Transverse colon (tissue), 4 donors: ENCODE data around the gene UCKL1. TPM values are rescaled to one million over a fixed set of nuclear protein-coding genes. Genes with fewer than 3 reads are reported as not detected.

Experiments
- DNase-seq: peaks from one replicate; pipeline ENCODE4 v3.0.0-alpha.2; 2019
- H3K27ac ChIP-seq, 4 donors: fragments of 200-600 bp; sonication (generic); 2 replicates each; pipeline ENCODE4 v1.5.1; 2016 to 2018; ENCODE audit warnings: inconsistent platforms in 4 of 4
- H3K27me3 ChIP-seq: fragments of 200-600 bp; sonication (generic); 2 replicates; pipeline ENCODE4 v1.5.1; 2017; ENCODE audit warnings: inconsistent platforms
- H3K36me3 ChIP-seq, 4 donors: fragments of 200-600 bp; sonication (generic); 2 replicates each; pipeline ENCODE4 v1.5.1; 2017 to 2019; ENCODE audit warnings: inconsistent platforms in 4 of 4
- H3K4me1 ChIP-seq, 4 donors: fragments of 200-600 bp; sonication (generic); 2 replicates each; pipeline ENCODE4 v1.5.1; 2017 to 2020; ENCODE audit warnings: inconsistent platforms in 4 of 4
- H3K4me3 ChIP-seq, 4 donors: fragments of 200-600 bp; sonication (generic); 1 replicate in 1 of 4; 2 replicates in 3 of 4; pipeline versions ENCODE4 v1.5.1 to v1.6.1; 2017 to 2019; ENCODE audit warnings: inconsistent platforms in 4 of 4
- H3K9me3 ChIP-seq, 2 donors: fragments of 200-600 bp; sonication (generic); 2 replicates each; pipeline ENCODE4 v1.5.1; 2017 to 2019; ENCODE audit warnings: inconsistent platforms in 2 of 2
- EP300 ChIP-seq: sonication (generic); formaldehyde crosslinking; IDR thresholded peaks from one replicate; pipeline ENCODE4 v1.6.1; 2017; ENCODE audit warnings: antibody characterized with exemption, low read depth
- POLR2A ChIP-seq: fragments of 450-650 bp; IDR thresholded peaks from one replicate; pipeline ENCODE4 v1.6.1; 2016; ENCODE audit warnings: antibody characterized with exemption, mild to moderate bottlenecking, moderate library complexity
- POLR2AphosphoS5 ChIP-seq, 3 donors: sonication (generic); formaldehyde crosslinking; IDR thresholded peaks; one replicate each; pipeline ENCODE4 v1.6.1; 2016; ENCODE audit warnings: antibody characterized with exemption in 3 of 3
- WGBS, 2 donors: methylation state at CpG; one replicate each; pipeline ENCODE4 v1.1.5; 2018; ENCODE audit warnings: low coverage in 1 of 2; 5-methylcytosine and 5-hydroxymethylcytosine counted together
- in situ Hi-C, 4 donors: fragments of 200-750 bp; cut with MboI; loops; one replicate each; pipeline versions ENCODE4 v1.15.0 to v1.15.1; 2017; ENCODE audit warnings: low sequenced_read_pairs in 3 of 4, low pct_ligation_motif_present in 1 of 4, low pct_unique_long_range_greater_than_20kb in 1 of 4
- intact Hi-C: fragments of 100-400 bp; cut with DNase I; formaldehyde crosslinking; loops from one replicate; pipeline ENCODE4 v1.15.1; 2023; ENCODE audit warnings: low total_unique reads
- total RNA-seq, 4 donors: library from RNA; depleted of rRNA; stranded (reverse); fragments of >200 nt; gene quantifications; one replicate each; pipeline ENCODE4 v1.1.0, GENCODE V29; 2016
- TF ChIP-seq, protein P1 (sequence below), 5 experiments: fragments of 200-600 bp in 3 of 5; fragments of 450-650 bp in 2 of 5; sonication (generic) in 3 of 5; IDR thresholded peaks; 1 replicate in 2 of 5; 2 replicates in 3 of 5; pipeline ENCODE4 v1.5.1; 2016 to 2017; ENCODE audit warnings: antibody characterized with exemption in 5 of 5, inconsistent platforms in 3 of 5, mild to moderate bottlenecking in 2 of 5, moderate library complexity in 1 of 5

UCKL1 gene
- total RNA-seq, 4 donors from 2014 or later: 41.1 to 189 (median 68.5) TPM

GRCh38 chr20:63941282-63942081 is 14.7 kb downstream of the UCKL1 start:
- peaks cover 0 to 3% (median 0%) of the 10 kb centered on the region in 4 donors for H3K4me1 ChIP-seq
- H3K27ac ChIP-seq: peak overlapping the region; percentile 52 to 72 (median 58)
- no peaks in the 10 kb centered on the region for H3K27me3 ChIP-seq
- H3K36me3 ChIP-seq: peaks cover 0 to 34% (median 13%) of the 10 kb centered on the region in 4 donors
- peak; percentile 63 for DNase-seq
- intact Hi-C loops (no loop called here), in situ Hi-C loops (no loop called here)
- TF ChIP-seq, protein P1, sequence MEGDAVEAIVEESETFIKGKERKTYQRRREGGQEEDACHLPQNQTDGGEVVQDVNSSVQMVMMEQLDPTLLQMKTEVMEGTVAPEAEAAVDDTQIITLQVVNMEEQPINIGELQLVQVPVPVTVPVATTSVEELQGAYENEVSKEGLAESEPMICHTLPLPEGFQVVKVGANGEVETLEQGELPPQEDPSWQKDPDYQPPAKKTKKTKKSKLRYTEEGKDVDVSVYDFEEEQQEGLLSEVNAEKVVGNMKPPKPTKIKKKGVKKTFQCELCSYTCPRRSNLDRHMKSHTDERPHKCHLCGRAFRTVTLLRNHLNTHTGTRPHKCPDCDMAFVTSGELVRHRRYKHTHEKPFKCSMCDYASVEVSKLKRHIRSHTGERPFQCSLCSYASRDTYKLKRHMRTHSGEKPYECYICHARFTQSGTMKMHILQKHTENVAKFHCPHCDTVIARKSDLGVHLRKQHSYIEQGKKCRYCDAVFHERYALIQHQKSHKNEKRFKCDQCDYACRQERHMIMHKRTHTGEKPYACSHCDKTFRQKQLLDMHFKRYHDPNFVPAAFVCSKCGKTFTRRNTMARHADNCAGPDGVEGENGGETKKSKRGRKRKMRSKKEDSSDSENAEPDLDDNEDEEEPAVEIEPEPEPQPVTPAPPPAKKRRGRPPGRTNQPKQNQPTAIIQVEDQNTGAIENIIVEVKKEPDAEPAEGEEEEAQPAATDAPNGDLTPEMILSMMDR (IDR thresholded peaks at IDR 0.05): no peak
- TF ChIP-seq POLR2AphosphoS5 (IDR thresholded peaks at IDR 0.05): no peak
- TF ChIP-seq POLR2A: no peak
- no peaks in the 10 kb centered on the region for H3K9me3 ChIP-seq
- no peak overlapping the region for H3K4me3 ChIP-seq
- WGBS, 2 donors: 72 to 83% methylated on average over 8 to 34 of the region's 39 CpGs

DNA sequence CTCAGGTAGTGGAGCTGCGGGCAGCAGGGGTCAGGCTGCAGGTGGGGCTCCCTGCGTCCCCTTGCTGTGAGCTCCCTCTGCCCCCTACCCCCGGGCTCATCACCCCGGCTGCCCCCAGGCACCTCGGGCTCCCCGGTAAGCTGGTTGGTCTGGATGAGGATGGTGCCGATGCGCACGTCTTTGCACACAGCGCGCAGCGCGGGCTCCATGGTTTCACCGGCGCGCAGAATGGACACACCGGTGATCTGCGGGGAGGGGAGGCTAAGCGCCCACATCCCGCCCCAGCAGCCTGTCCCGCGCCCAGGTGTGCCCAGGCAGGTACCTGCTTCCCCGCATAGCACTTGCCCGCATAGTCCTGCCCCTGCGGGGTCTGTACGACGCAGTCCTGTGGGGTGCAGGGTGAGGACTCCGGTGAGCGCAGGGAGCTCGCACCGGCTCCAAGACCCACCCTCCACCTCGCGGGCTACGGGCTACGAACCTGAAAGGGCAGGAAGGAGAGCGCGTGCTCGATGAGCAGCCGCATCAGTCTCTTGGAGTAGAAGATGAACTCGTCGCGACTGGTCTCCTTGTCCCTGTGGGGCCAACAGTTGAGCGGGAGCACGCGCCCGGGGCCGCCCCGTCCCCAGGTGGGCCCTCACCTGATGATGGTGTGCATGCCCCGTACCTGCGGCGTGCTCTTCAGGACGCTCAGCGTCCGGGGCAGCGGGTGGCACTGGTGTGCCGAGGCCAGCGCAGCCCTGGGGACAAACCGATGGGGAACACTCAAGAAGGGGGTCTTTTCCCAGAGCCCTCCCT is 15.5 kb downstream of the UCKL1 start:
- DNase-seq: no peak
- TF ChIP-seq POLR2AphosphoS5 (IDR thresholded peaks at IDR 0.05): no peak
- TF ChIP-seq EP300: no peak
- TF ChIP-seq POLR2A: no peak
- H3K4me1 ChIP-seq: peaks cover 0 to 3% (median 0%) of the 10 kb centered on the region in 4 donors
- intact Hi-C loops (loop anchor here (1.0 kb wide), 1 partner anchor 45 kb away; the partner anchor contains the start of gene DNAJC5), in situ Hi-C loops (no loop called here)
- 93% methylated on average over 58 of the region's 58 CpGs; no CpG with 5 or more reads in 1 of the 2 donors for WGBS, 2 donors
- H3K4me3 ChIP-seq: no peak overlapping the region
- peak overlapping the region in 1 of 4 donors; percentile 72 for H3K27ac ChIP-seq
- peaks cover 0 to 34% (median 11%) of the 10 kb centered on the region in 4 donors for H3K36me3 ChIP-seq
- H3K9me3 ChIP-seq: no peaks in the 10 kb centered on the region
- no peaks in the 10 kb centered on the region for H3K27me3 ChIP-seq

- Histone ChIP-seq H3K9me3 (no peaks in the 10 kb centered on the region), H3K27ac (no peak overlapping the region), H3K4me3 (no peak overlapping the region), H3K36me3 (peaks cover 0 to 31% (median 11%) of the 10 kb centered on the region in 4 donors), H3K4me1 (peaks cover 0 to 3% (median 0%) of the 10 kb centered on the region in 4 donors), H3K27me3 (no peaks in the 10 kb centered on the region)
- DNase-seq: no peak
- intact Hi-C loops (loop anchor here (1.0 kb wide), 1 partner anchor 45 kb away; the partner anchor contains the start of gene DNAJC5), in situ Hi-C loops (no loop called here)
- TF ChIP-seq, protein P1 (IDR thresholded peaks at IDR 0.05): no peak
- TF ChIP-seq POLR2AphosphoS5 (IDR thresholded peaks at IDR 0.05) (no peak), EP300 (no peak), POLR2A (no peak)
- 96 to 100% methylated on average over 2 to 23 of the region's 23 CpGs for WGBS, 2 donors
Measured at GRCh38 chr20:63940071-63940471, 16.1 kb downstream of the UCKL1 start.

DNA sequence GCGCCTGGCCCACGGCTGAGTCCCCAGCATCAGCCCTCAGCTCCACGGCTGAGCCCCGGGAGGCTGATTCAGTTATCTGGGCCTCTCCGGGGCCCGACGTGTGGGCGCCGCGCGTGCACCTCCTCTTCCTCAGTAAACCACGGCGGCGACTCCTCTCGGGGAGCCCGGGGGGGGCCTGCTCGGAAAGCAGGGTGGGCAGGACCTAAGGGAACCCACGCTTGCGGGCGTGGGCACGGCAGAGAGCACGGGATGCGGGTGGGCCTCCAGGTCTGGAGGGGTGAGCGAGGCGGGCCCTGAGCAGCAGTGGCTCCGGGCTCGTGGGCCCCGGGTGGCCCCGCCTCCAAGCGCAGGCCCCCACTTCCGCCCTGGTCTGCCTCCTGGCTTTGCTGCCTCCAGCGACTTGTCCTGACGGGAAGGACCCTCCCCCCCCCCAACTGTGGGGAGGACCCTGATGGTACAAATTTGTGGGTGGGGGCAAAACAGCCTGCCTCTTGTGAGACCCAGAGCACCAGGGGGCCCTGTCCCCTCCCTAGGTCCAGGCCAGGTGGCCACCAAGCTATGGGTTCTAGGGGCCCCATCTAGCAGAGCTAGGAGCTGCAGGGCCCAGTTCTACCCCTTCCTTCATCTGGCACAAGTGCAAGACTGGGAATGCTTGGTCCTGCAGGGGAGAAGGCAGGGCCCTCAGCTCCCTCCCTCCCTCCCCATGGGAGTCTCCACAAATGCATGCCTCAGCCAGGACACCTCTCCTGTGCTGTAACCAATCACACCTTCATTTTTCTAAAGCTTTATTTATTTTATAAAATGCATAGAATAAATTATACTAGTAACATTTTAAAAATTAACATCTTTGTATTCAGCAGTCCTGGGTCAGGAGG is 16.9 kb downstream of the UCKL1 start:
- no peaks in the 10 kb centered on the region for H3K9me3 ChIP-seq
- intact Hi-C loops: no loop called here
- WGBS, 2 donors: 92% methylated on average over 30 of the region's 33 CpGs; no CpG with 5 or more reads in 1 of the 2 donors
- peaks cover 0 to 3% (median 0%) of the 10 kb centered on the region in 4 donors for H3K4me1 ChIP-seq
- DNase-seq: no peak
- no peak overlapping the region for H3K4me3 ChIP-seq
- no peaks in the 10 kb centered on the region for H3K27me3 ChIP-seq
- H3K36me3 ChIP-seq: peaks cover 0 to 25% (median 11%) of the 10 kb centered on the region in 4 donors
- no peak overlapping the region for H3K27ac ChIP-seq
- in situ Hi-C loops: no loop called here
- no peak for TF ChIP-seq POLR2A
- no peak for TF ChIP-seq EP300
- TF ChIP-seq, protein P1 (IDR thresholded peaks at IDR 0.05): no peak
- no peak for TF ChIP-seq POLR2AphosphoS5 (IDR thresholded peaks at IDR 0.05)
